A549 treated with RU486 at 1 μM for 4 hours (cell line): ENCODE results near the gene IQSEC1. TPM values are rescaled to one million over a fixed set of nuclear protein-coding genes. Genes with fewer than 3 reads are reported as not detected.

Experiments
- total RNA-seq: library from RNA; stranded (reverse); fragments of 200-300 nt; extraction: Qiagen RNA extraction; gene quantifications from 5 replicates; pipeline ENCODE4 v1.2.3, GENCODE V29; 2022; ENCODE audit warnings: low read depth

The IQSEC1 gene
- 13.4 to 19.2 TPM (median 16.9 TPM) in 5 replicates for total RNA-seq

DNA sequence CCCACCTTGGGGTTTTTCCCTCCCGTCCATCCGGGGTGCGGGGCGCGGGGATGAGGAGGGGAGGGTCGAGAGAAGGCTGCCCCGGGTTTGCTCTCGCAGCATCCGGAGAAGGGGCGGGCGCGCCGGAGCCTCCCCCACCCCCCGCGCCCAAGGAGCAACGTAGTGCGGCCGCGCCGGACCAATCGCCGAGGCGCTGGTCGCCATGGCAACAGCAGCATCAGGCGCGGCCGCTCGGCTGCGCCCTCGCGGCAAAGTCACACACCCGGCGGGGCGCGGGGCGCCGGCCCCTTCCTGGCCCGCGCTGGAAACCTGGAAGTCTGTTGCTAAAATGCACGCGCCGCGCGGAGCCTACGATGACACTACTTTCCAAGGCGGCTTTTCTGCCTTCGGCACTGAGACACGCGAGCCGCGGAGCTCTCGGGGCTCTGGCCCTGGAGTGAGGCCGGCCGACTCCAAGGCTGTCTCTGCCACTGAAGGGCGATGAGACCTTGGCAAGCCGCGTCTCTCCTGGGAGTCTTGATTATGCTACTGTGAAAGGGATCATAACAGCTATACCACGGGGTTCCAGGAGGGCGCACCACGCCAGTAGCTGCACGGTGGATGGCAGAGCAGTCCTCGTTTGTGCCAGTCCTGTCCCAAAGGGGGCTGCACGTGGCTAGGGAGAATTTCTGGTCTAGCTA, at the start of gene IQSEC1:
IQSEC1 (minus strand) TSS at position 104 of the 680 bp plus-strand sequence. CDS start 415 bp downstream, outside the sequence.

Other genes starting within 250 kb of the IQSEC1 start
- gene RPL32, start 231.9 kb downstream of the IQSEC1 start, total RNA-seq = 2,287 to 2,788 TPM (median 2,428 TPM) in 5 replicates